Stimulated activated CD4-positive, alpha-beta T cell treated with anti-CD3 and anti-CD28 coated beads, Interleukin-12 subunit alpha, Interleukin-12 subunit beta, amount 100 ng/mL, for 24 hours (primary cell): Measurements from ENCODE around the gene ARMC6.

Experiments used
- DNase-seq, 2 experiments: peaks; one replicate each; pipeline ENCODE4 v3.0.0-alpha.2; 2020; ENCODE audit warnings: low read depth in 2 of 2

Gene ARMC6

DNA sequence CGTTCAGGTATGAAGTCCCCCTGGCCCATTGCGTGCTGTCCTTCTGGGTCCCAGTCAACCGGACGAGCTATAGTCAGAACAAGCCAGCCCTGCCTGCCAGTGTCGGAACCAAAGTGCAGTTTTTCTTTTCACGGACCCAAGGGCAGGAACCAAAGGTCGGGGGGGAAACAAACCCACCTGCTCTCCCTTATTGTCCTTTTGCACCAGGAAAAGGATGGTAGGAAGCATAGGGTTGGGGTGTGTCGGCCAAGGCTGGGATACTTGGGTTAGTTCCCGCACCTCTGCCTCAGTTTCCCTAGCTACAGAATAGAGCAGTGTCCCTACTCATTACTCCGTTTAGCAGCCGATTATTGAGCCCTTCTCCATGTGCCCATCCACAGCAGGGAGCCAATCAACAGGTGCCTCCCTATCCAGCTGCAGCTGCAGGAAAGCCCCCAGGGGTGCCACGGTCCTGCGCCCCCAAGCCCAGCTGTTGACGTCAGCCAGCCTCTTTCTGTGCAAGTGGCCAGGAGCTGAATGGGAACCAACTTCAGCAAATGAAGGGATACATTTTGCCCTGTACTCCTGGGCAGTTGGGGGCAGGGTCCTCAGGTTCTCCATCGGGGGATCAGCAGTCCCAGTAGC, 21.0 kb downstream of the ARMC6 start:
- no peak for DNase-seq

DNA sequence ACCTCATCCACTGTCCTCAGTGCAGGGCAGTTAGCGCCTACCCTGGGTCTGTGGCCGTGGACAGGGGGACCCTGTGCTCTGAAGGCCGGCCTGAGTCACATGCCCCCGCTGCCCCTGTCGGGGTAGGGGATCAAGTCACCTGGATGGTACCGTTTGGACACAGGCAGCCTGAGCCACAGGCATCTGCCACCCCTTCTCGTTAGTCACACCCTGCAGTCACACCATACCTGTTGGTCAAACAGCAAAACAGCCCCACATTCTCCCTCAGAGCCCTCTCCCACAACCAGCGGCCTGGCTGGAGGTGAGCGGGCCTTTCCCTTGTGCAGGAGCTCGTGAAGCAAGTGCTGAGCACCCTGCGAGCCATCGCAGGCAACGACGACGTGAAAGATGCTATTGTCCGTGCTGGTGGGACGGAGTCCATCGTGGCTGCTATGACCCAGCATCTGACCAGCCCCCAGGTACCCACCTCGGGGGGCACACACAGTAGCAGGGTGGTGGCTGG, 21.6 kb downstream of the ARMC6 start:
- no peak for DNase-seq

DNA sequence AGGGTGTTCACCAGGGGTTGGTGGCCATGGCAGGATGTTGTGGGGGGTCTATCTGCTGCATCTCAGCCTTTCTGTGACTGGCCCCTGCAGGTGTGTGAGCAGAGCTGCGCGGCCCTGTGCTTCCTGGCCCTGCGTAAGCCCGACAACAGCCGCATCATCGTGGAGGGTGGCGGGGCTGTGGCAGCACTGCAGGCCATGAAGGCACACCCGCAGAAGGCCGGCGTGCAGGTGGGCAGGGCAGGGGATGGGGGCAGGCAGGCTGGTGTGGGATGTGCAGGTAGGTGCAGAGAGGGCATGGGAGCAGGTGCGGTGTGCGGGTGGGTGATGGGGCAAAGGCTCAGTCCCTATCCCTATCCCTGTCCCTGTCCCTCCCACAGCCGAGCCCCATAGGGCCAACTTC, 22.3 kb downstream of the ARMC6 start:
- no peak for DNase-seq

DNA sequence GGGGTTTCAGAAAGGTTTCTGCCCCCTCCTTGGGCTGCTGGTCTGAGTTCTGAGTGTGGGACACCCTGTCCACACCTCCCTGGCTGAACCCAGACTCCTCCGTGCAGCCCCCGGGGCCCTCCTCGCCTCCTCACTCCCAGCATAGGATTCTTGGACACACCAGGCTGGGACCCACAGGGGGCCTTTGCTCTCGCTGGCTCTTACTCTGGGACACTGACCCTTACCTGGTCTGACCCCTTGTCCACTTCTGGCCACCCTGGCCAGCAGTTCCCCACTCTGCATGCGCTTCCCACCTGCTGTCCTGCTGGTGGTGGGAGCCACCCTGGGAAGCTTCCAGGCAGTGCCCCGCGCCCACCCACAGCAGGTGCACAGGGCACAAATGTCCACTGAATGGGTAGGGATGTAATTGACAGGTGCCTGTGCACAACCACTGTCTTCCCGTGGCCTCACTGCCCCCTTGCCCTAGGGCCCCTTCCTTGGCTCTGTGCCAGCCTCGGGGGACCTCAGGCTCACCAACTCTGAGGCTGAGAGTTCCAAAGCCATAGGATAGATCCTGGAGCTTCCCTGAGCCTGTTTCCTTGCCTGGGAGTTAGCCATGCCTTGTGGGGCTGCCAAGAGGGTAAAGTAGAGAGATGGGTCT, 23.4 kb downstream of the ARMC6 start:
- no peak for DNase-seq

DNA sequence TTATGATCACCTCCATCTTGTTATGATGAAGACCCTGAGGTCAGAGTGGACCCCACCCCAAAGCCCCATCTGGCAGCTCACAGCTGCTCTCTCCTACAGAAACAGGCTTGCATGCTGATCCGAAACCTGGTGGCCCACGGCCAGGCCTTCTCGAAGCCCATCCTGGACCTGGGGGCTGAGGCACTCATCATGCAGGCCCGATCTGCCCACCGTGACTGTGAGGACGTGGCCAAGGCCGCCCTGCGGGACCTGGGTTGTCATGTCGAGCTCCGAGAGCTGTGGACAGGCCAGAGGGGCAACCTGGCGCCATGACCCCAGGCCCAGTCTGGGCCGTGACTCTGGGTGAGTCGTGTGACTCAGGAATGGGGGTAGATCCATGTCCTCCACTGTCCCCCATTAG, 23.9 kb downstream of the ARMC6 start:
- DNase-seq: no peak

DNA sequence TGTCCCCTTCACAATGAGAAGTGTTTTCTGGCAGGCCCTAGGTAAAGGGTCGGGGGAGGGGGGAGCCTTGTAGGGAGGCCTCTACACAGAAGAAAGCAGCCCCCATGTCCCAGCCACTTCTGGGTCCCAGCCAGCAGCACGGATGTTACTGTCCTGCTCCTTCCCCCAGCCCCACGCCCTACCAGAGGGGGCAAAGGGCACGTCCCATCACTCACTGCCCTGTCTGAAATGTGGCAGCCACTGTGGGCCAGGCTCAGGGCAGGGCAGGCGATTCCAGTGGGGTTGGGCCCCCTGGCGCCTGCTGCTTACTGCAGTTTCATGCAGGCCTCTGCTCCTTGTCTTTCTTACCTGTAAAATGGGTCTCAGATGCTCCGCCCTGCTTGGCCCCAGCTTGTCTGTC, 24.3 kb downstream of the ARMC6 start:
- DNase-seq: no peak

DNA sequence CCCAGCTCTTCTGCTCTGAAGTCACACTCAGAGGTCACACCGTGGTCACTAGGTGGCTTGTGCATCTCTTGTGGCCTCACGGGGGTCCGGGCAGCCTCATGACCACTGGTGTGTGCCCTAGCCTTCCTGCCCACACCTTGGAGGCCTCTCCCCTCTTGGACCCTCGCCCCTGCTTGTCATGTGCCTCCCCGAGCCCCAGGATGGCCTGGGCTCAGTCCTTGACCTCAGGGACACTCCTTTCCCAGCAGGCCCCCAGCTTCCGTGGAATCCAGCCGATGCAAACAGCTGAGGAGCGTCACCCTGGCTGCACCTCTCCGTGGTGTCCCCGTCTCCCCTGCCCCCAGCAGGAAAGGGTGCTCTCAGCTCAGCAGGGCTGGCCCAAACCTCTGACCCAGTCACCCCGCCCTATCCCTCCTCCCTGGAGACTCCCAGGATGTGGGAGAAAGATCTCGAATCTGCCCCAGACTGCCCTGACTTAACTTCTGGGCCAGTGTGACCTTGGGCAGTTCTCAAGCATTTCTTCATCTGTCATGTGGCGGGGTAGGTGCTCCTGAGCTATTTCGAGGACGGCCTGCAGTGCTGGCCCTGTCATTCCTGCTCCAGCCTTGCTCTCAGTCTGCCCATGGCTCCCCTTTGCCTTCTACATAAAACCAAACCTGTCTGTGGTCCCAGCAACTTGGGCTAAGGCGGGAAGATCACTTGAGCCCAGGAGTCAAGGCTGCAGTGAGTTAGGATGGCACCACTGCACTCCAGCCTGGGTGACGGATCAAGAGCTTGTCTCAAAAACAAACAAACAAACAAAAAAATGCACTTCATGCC, 25.8 kb downstream of the ARMC6 start:
- DNase-seq: no peak

DNA sequence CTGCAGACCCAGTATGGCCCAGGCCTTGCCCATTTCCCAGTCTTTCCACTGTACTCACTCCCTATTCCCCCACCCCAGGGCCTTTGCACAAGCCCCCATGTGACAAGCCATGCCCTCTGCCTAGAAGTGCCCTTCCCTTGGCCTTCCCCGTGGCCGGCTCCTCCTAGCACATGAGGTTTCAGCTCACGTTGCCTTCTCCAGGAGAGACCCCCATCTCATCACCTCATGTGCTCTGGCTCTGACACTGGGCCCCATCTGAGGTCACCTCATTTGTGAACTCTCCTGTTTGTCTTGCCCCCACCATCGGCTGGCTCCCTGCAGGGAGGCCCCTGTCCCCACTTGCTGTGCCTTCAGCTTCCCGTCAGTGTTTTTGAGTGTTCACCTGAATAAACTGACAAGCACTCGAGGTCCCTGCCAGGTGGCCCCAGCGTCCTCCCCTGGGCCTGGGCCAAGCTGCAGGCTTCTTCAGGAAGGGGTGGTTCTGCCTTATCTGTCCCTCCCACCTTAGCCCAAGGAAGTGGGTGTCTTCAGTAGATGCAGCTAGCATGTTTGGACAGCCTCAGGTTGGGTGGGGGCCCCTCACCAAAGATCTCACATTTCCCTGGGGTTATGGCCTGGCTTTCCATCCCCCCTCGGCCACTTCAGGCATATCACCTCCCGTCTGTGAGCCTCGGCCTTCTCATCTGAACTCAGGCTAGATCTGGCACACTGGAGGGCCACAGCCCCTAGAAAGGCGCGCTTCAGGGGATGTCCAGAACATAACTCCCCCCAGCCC, 26.6 kb downstream of the ARMC6 start:
- no peak for DNase-seq

DNA sequence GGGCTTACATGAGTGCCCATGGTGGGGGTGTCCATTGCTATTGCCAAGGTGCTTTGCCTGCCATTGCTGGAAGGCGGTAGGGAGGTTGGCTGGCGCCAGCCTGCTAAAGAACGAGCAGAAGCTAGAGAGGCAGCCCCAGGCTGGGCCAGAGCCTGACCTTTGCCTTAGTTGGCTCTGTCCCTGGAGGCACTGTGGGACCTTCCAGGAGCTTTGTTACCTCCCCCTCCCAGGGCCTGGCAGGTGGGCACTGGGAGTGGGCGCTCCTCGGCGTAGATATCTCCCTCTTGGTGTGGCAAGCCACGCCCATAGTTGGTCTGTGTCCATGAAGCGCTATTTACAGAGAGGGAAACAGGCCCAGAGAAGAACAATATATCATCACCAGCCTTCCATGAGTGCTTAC, 28.1 kb downstream of the ARMC6 start:
- DNase-seq: no peak

DNA sequence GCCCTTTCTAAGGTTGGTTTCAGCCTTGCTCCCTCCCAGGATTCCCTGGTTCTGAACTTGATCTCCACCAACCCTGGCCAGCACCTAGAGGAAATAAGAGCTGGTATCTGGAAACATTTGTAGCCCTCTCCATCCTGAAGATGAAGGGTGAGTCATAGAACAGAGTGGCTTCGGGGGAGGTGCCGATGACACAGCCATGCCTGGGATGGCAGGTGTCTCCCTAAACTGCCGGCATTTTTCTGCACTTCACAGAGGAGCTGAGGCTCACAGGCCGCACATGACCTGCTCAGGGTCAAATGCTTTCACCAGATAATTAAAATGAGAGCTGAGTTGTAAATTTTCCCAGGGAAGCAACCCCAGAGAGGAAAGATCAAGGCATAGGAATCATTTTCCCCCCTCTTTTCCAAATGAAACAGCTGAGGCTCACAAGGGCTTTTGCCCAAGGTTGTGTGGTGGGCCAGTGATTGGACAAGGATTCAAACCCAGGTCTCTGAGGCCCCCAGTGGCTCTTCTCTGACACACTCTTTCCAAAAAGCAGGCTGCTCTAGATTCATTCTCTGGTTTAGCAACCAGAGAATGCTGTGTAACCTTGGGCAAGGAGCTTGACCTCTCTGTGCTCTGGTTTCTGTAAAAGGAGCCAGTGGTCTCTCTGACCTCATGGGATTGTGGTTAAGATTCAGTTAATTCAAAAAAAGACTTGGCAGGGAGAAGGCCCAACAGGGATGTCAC, 29.2 kb downstream of the ARMC6 start:
- DNase-seq: peak in 1 of 2 experiments; percentile 22

DNA sequence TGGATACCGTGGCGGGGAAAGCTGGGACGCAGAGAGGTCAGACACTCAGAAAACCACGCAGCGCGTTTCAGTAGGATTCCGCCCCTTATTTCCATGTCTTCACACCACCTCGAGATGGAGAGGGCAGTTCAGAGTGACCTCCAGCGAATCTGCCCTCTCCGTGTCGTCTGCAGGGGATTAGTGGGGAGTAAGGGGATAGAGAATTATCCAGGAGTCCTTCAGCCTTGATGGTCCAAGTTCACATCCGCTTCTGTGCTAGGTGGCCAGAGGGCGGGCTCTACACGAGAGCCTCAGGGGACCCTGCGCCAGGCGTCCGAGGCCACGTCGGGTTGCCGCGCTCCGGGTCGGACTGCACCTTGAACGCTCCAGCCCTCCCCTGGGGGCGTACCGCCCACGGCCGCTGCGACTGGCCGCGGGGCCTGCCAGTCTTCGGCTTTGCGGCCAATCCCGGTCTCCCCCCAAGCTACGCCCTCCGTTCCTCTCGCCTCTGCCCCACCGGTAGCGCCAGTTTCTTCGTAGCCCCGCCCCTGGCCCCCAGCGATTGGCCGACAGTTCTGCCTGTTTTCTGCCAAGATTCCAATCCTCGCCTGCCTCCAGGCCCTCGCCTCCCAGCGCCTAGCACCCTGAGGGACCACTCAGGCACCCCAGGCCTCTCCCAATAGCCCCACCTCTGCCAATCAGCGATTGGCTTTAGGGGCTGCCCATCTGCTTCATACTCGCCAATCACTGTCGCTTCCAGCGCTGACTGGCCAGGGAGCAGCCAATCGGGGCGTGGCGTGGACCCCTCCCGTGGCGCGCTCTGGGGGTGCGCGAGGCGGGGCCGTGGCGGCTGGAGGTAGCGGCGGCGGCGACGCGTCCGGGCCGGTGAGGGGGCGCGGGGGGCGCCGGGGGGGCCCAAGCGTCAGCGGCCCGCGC, 30.0 kb downstream of the ARMC6 start, which contains the start of gene SLC25A42:
TSS of gene SLC25A42 (plus strand) at position 812 of the 915 bp plus-strand sequence. CDS start 32,131 bp downstream, outside the sequence.
- peak; percentile 98 to 99 for DNase-seq

DNA sequence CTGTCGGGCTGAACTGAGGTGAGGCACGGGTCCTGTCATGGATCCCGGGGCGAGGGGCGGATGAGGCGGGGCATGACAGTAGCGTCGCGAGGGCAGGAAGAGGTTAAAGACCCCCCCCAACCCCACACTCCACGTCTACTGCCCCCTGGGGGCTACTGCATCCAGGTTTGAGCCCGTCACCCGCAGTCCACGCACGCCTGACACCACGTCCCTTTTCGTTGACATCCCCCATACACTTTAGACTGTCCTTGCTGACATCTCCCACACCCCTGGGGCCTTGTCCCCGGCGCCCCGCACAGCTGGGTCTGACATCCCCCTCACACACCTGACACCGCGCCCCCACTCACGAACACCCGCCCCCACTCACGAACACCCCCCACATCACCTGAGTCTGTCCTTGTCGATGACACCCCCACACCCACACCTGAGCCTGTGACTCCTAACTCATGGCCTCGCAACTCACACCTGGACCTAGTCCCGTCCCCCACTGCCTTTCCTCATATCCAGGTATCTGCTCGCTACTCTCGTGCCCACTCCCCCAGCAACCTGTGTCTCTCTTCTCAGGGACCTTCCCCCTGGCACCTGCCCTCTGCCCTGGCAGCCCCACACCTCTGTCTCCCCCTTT, 30.8 kb downstream of the ARMC6 start:
- no peak for DNase-seq

DNA sequence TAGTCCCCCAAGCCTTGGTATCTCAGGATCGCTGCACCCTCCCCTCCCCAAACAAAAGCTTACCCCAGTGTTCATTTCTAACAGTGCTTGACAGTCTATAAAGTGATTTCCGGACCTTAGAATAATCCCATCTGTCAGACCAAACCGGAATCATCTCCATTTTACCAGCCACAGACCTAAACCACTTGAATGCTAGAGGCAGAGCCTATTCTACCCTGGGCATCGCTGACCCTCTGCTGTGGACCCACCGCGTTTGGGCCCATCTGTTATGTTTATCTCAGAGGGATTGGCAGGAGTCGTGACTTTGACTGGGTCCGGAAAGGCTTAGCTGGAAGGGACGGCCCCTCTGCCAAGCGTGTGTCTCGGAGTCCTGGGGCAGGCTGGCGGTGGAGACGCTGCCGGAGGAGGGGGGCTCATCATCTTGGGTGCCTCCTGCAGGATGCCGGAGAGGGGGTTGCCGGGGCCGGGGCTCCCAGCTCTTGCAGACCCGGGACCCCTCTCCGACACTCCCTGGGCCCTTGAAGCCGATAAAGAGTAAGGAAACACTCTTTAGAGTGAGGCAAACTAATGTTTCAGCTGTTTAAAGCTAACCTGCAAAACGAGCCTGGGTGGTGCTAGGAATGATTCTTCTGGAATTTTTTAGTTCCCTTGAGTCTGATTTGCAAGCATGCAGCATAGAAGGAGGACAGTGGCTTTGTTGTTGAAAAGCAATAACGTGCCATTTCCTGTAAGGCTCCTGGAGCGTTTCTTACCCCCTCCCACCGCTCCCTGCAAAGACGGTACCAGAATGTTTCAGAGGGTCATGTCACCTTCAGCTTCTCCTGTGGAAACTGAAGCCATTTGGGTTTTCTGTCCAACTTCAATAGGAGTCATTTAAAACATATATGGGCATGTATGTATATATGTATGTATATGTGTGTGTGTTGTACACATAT, 31.7 kb downstream of the ARMC6 start:
- DNase-seq: peak; percentile 15 to 24

DNA sequence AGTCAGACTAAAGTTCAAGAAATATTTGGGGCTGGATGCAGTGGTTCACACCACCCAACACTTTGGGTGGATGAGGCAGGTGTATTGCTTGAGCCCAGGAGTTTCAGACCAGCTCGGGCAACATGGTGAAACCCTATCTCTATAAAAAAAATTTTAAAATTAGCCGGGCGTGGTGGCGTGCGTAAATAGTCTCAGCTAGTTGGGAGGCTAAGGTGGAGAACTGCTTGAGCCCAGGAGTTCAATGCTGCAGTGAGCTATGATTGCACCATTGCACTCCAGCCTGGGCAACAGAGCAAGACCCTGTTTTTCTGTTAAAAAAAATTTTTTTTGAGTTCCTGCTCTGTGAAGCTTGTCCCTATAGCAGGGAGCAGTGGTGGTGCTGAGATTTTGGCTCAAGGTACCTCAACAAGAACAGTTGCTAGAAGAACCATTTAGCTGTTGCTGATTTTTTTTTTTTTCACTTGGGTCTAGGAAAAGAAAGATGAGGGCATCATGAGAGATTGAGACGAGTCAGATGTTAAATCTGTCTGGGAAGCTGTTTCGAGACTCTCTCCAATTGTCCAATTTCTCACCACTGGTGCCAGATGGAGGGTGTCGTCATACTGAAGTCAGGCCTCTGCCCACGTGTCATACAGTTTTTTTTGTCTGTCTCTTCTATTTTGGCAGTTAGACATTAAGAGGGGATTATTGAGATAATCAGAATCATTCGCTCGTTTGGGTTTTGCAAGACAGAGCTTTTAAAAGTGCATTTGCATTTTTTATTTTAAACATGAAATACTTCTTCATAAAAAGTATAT, 34.1 kb downstream of the ARMC6 start:
- no peak for DNase-seq

DNA sequence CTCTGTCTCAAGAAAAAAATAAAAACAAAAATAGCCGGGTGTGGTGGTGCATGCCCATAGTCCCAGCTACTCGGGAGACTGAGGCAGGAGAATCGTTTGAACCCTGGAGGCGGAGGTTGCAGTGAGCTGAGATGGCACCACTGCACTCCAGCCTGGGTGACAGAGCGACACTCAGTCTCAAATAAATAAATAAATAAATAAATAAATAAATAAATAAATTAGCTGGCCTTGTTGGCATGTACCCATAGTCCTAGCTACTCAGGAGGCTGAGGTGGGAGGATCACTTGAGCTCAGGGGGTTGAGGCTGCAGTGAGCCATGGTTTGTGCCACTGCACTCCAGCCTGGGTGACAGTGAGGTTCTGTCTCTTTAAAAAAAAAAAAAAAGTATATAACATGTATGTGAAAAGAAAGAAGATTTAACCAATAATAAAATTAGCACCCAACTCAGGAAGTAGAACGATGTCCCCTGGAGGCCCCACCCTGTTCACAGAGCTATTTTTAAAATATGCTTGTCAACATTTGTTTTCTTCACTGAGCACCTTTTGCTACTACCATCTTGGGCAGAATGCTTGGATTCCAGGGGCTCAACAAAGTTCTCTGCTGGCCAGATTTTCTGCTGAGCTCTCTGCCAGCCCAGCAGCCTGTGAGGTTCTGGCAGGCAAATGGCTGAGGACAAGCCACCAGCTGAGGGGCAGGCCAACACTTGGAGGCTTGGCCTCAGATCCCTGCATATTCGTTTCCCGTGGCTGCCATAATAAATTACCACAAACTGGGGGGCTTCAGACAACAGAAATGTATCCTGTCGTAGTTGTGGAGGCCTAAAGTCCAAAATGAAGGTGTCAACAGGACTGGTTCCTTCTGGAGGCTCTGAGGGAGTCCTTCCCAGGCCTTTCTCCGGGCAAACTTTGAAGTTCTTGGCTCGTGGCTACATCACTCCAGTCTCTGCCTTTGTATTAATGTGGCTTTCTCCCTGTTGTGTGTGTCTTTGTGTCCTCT, 35.6 kb downstream of the ARMC6 start:
- DNase-seq: no peak

DNA sequence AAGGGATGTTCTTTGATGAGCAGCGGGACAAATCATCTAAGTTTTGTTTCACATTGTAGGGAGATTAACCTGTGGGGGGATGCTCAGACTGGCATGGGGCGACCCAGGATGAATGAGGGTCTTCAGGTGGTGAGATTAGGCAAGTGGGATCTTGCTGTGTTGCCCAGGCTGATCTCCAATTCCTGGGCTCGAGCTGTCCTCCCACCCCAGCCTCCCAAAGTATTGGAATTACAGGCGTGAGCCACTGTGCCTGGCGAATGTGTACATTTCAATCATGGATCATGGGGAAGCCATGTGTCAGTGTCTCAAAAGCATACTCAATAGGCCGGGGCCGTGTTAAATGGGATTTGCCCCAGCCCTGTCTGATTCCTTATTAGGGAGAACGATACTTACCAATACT, 38.5 kb downstream of the ARMC6 start:
- DNase-seq: no peak
